Brain pericyte (primary cell): ENCODE measurements around the gene NDUFV1.
"Not testable (repeated sequence)": the region's sequence is repeated elsewhere in the genome, so short reads cannot be mapped to it uniquely, and the experiment has no call there.

ENCODE experiments used
- DNase-seq: peaks from one replicate; pipeline ENCODE4 v3.0.0-alpha.2; 2012; ENCODE audit warnings: low read depth, low spot score

Gene NDUFV1

GRCh38 chr11:67627441-67627811 is 20.7 kb downstream of the NDUFV1 start:
- DNase-seq, result no peak

- DNase-seq, result no peak
Observed at GRCh38 chr11:67627812-67628624, 21.3 kb downstream of the NDUFV1 start.

- no peak for DNase-seq
Observed at GRCh38 chr11:67628710-67629385, 22.1 kb downstream of the NDUFV1 start.

- no peak for DNase-seq
Observed at GRCh38 chr11:67629386-67630227, 22.9 kb downstream of the NDUFV1 start, which contains the start of gene NUDT8. NUDT8 (minus strand) TSS chr11:67629937; CDS start chr11:67629911, 26 bp downstream.

- peak; percentile 75 for DNase-seq
Observed at GRCh38 chr11:67630228-67630942, 23.6 kb downstream of the NDUFV1 start.

- no peak for DNase-seq
Observed at GRCh38 chr11:67630943-67631331, 24.2 kb downstream of the NDUFV1 start.

- no peak for DNase-seq
Observed at GRCh38 chr11:67631411-67631810, 24.7 kb downstream of the NDUFV1 start.

- DNase-seq, result no peak
Observed at GRCh38 chr11:67631853-67632174, 25.1 kb downstream of the NDUFV1 start.

- no peak for DNase-seq
Observed at GRCh38 chr11:67632175-67632981, 25.6 kb downstream of the NDUFV1 start.

- DNase-seq, result no peak
Observed at GRCh38 chr11:67632982-67633755, 26.4 kb downstream of the NDUFV1 start.

- DNase-seq, result no peak
Observed at GRCh38 chr11:67633758-67634365, 27.1 kb downstream of the NDUFV1 start.

- no peak for DNase-seq
Observed at GRCh38 chr11:67634366-67635230, 27.9 kb downstream of the NDUFV1 start.

- no peak for DNase-seq
Observed at GRCh38 chr11:67635231-67635521, 28.4 kb downstream of the NDUFV1 start.

- DNase-seq, result no peak
Observed at GRCh38 chr11:67636962-67637361, 30.2 kb downstream of the NDUFV1 start.

- DNase-seq, result not testable (repeated sequence)
Observed at GRCh38 chr11:67637441-67637840, 30.7 kb downstream of the NDUFV1 start.

- DNase-seq, result no peak
Observed at GRCh38 chr11:67638535-67639437, 32.0 kb downstream of the NDUFV1 start.

- DNase-seq, result no peak
Observed at GRCh38 chr11:67639438-67639859, 32.7 kb downstream of the NDUFV1 start, which contains the start of gene TBX10. TBX10 (minus strand) TSS chr11:67639763; CDS start chr11:67639472, 291 bp downstream.
